RWPE2 (cell line): ENCODE measurements around the gene LTC4S.
"Not testable (repeated sequence)": the region's sequence is repeated elsewhere in the genome, so short reads cannot be mapped to it uniquely, and the experiment has no call there.

ENCODE experiments used
- ATAC-seq: fragments of 200-7000 bp; cut with Tn5 transposase; 3 replicates; pipeline ENCODE4 v1.9.1; 2021; ENCODE audit warnings: low read depth
- DNase-seq: peaks from one replicate; pipeline ENCODE4 v3.0.0-alpha.2; 2020; ENCODE audit warnings: low spot score
- H3K27ac ChIP-seq: fragments of 450-650 bp; 2 replicates; pipeline ENCODE4 v1.5.1; 2017; ENCODE audit warnings: mild to moderate bottlenecking; ENCODE audit not compliant: poor library complexity, severe bottlenecking
- H3K27me3 ChIP-seq: fragments of 250-450 bp; sonication (Bioruptor Pico); 2 replicates; pipeline ENCODE4 v1.5.1; 2021; ENCODE audit warnings: mild to moderate bottlenecking, moderate library complexity; ENCODE audit not compliant: insufficient read depth, poor library complexity, severe bottlenecking
- H3K36me3 ChIP-seq: fragments of 250-450 bp; sonication (Bioruptor Pico); 2 replicates; pipeline ENCODE4 v1.5.1; 2020; ENCODE audit warnings: low read depth, mild to moderate bottlenecking, moderate library complexity
- H3K4me1 ChIP-seq: fragments of 250-450 bp; sonication (Bioruptor Pico); 2 replicates; pipeline ENCODE4 v1.5.1; 2021; ENCODE audit warnings: mild to moderate bottlenecking, moderate library complexity; ENCODE audit not compliant: insufficient read depth, poor library complexity, severe bottlenecking
- H3K4me3 ChIP-seq: fragments of 250-450 bp; sonication (Bioruptor Pico); 2 replicates; pipeline ENCODE4 v1.5.1; 2021; ENCODE audit warnings: mild to moderate bottlenecking, moderate library complexity; ENCODE audit not compliant: severe bottlenecking
- H3K9me3 ChIP-seq: fragments of 250-450 bp; sonication (Bioruptor Pico); 2 replicates; pipeline ENCODE4 v1.5.1; 2021; ENCODE audit warnings: mild to moderate bottlenecking, moderate library complexity; ENCODE audit not compliant: severe bottlenecking
- TF ChIP-seq, protein P1 (sequence below): fragments of 450-650 bp; IDR thresholded peaks from one replicate; pipeline ENCODE4 v1.5.1; 2017; ENCODE audit warnings: mild to moderate bottlenecking, moderate library complexity; ENCODE audit not compliant: poor library complexity, severe bottlenecking

The LTC4S gene

GRCh38 chr5:179833056-179833708 is 39.4 kb downstream of the LTC4S start:
- Histone ChIP-seq H3K27me3 (no peaks in the 10 kb centered on the region), H3K4me1 (no peaks in the 10 kb centered on the region), H3K4me3 (no peak overlapping the region), H3K9me3 (no peaks in the 10 kb centered on the region), H3K27ac (no peak overlapping the region), H3K36me3 (peaks cover 92% of the 10 kb centered on the region)
- DNase-seq (no peak), ATAC-seq (no peak)
- TF ChIP-seq, protein P1, sequence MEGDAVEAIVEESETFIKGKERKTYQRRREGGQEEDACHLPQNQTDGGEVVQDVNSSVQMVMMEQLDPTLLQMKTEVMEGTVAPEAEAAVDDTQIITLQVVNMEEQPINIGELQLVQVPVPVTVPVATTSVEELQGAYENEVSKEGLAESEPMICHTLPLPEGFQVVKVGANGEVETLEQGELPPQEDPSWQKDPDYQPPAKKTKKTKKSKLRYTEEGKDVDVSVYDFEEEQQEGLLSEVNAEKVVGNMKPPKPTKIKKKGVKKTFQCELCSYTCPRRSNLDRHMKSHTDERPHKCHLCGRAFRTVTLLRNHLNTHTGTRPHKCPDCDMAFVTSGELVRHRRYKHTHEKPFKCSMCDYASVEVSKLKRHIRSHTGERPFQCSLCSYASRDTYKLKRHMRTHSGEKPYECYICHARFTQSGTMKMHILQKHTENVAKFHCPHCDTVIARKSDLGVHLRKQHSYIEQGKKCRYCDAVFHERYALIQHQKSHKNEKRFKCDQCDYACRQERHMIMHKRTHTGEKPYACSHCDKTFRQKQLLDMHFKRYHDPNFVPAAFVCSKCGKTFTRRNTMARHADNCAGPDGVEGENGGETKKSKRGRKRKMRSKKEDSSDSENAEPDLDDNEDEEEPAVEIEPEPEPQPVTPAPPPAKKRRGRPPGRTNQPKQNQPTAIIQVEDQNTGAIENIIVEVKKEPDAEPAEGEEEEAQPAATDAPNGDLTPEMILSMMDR, result no peak

- DNase-seq (no peak), ATAC-seq (no peak)
- Histone ChIP-seq H3K4me1 (no peaks in the 10 kb centered on the region), H3K9me3 (no peaks in the 10 kb centered on the region), H3K27me3 (no peaks in the 10 kb centered on the region), H3K27ac (no peak overlapping the region), H3K4me3 (no peak overlapping the region), H3K36me3 (peaks cover 92% of the 10 kb centered on the region)
- TF ChIP-seq, protein P1, result no peak
Measured at GRCh38 chr5:179833709-179834070, 39.9 kb downstream of the LTC4S start.

DNA sequence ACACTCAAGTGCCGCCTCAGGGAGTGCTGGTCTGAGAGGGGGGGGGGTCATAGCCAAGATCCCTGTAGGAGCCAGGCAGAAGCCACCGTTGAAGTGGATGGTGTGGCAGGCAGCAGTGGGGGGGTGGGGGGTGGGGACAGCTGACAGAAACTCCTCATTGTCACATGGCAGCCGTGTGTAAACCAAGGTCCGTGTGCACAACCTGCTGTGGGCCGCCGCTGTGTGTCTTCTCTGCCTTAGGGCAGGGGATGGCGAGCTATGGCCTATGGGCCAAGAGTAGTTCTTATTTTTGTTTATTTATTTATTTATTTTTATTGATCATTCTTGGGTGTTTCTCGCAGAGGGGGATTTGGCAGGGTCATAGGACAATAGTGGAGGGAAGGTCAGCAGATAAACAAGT is 40.3 kb downstream of the LTC4S start:
- H3K9me3 ChIP-seq, result no peaks in the 10 kb centered on the region
- ATAC-seq (no peak), DNase-seq (no peak)
- peaks cover 92% of the 10 kb centered on the region for H3K36me3 ChIP-seq
- no peak overlapping the region for H3K27ac ChIP-seq
- H3K4me1 ChIP-seq, result no peaks in the 10 kb centered on the region
- H3K27me3 ChIP-seq, result no peaks in the 10 kb centered on the region
- H3K4me3 ChIP-seq, result no peak overlapping the region
- TF ChIP-seq, protein P1, result no peak

DNA sequence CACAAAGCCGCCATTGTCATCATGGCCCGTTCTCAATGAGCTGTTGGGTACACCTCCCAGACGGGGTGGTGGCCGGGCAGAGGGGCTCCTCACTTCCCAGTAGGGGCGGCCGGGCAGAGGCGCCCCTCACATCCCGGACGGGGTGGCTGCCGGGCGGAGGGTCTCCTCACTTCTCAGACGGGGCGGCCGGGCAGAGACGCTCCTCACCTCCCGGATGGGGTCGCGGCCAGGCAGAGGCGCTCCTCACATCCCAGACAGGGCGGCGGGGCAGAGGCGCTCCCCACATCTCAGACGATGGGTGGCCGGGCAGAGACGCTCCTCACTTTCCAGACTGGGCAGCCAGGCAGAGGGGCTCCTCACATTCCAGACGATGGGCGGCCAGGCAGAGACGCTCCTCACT is 41.1 kb downstream of the LTC4S start:
- not testable (repeated sequence) for H3K27me3 ChIP-seq, H3K4me3 ChIP-seq, H3K27ac ChIP-seq, DNase-seq, H3K9me3 ChIP-seq, ATAC-seq, H3K4me1 ChIP-seq
- H3K36me3 ChIP-seq, result peaks cover 90% of the 10 kb centered on the region

DNA sequence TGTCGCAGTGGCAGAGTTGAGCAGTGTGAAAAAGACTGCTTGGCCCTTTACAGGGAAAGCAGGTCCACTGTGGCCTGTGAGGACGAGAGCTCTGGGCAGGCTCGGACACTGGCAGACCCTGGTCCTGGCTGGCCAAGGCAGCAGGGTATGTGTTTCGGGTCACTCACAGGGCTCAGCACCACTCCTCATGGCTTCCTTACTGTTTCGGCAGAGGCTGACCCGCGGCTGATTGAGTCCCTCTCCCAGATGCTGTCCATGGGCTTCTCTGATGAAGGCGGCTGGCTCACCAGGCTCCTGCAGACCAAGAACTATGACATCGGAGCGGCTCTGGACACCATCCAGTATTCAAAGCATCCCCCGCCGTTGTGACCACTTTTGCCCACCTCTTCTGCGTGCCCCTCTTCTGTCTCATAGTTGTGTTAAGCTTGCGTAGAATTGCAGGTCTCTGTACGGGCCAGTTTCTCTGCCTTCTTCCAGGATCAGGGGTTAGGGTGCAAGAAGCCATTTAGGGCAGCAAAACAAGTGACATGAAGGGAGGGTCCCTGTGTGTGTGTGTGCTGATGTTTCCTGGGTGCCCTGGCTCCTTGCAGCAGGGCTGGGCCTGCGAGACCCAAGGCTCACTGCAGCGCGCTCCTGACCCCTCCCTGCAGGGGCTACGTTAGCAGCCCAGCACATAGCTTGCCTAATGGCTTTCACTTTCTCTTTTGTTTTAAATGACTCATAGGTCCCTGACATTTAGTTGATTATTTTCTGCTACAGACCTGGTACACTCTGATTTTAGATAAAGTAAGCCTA is 42.6 kb downstream of the LTC4S start:
- Histone ChIP-seq H3K4me1 (no peaks in the 10 kb centered on the region), H3K36me3 (peaks cover 83% of the 10 kb centered on the region), H3K27ac (no peak overlapping the region), H3K27me3 (no peaks in the 10 kb centered on the region), H3K4me3 (no peak overlapping the region), H3K9me3 (no peaks in the 10 kb centered on the region)
- peak; percentile 37; the same call in 2 of the 3 replicates for ATAC-seq
- no peak for DNase-seq
- TF ChIP-seq, protein P1, result no peak
